T-cell (primary cell): ENCODE results near the gene GPR37. TPM values are rescaled to one million over a fixed set of nuclear protein-coding genes. Genes with fewer than 3 reads are reported as not detected.

ENCODE experiments used
- ATAC-seq, 4 experiments: fragments of 200-7000 bp in 3 of 4; fragments of 150-1000 bp in 1 of 4; cut with Tn5 transposase; replicated peaks in 1 of 4; 1 replicate in 3 of 4; 2 replicates in 1 of 4; pipeline ENCODE4 v1.10.0; 2021; ENCODE audit warnings: moderate library complexity in 3 of 4, mild to moderate bottlenecking in 2 of 4, moderate number of reproducible peaks in 1 of 4
- CTCF ChIA-PET, 2 donors: fragments of 300-600 bp; sonication (Branson Sonifier 250); formaldehyde crosslinking; loops; one replicate each; lab custom pipeline; 2022; ENCODE audit warnings: antibody characterized with exemption in 2 of 2; lab: Charles Lee
- POLR2A ChIA-PET, 2 donors: fragments of 300-600 bp; sonication (Branson Sonifier 250); formaldehyde crosslinking; loops; one replicate each; lab custom pipeline; 2022; ENCODE audit warnings: antibody characterized with exemption in 2 of 2; lab: Charles Lee
- DNase-seq, 35 experiments: peaks; one replicate each; pipeline versions ENCODE4 v3.0.0 to v3.0.0-alpha.2; 2013 to 2023
- H3K27ac ChIP-seq: one replicate; pipeline ENCODE4 v1.5.1; 2013; ENCODE audit warnings: low read length
- H3K27me3 ChIP-seq, 2 experiments: replicated peaks in 1 of 2; 1 replicate in 1 of 2; 2 replicates in 1 of 2; pipeline versions ENCODE4 v1.6.1 to v1.7.0; 2013; ENCODE audit warnings: low read length in 1 of 2, mixed read lengths in 1 of 2; ENCODE audit not compliant: control insufficient read depth in 2 of 2, insufficient read depth in 2 of 2; ENCODE audit errors: extremely low read depth in 1 of 2
- H3K36me3 ChIP-seq, 2 donors: 1 replicate in 1 of 2; 2 replicates in 1 of 2; pipeline versions ENCODE4 v1.6.1 to v1.7.0; 2013; ENCODE audit warnings: low read length in 1 of 2; ENCODE audit not compliant: control insufficient read depth in 2 of 2, insufficient read depth in 1 of 2; ENCODE audit errors: extremely low read depth in 1 of 2
- H3K4me1 ChIP-seq, 2 experiments: 1 replicate in 1 of 2; 2 replicates in 1 of 2; pipeline versions ENCODE4 v1.6.1 to v1.7.0; 2013; ENCODE audit warnings: low read length in 2 of 2, mixed read lengths in 1 of 2; ENCODE audit not compliant: insufficient read depth in 2 of 2, control insufficient read depth in 1 of 2; ENCODE audit errors: extremely low read depth in 1 of 2
- H3K4me3 ChIP-seq, 2 donors: 1 replicate in 1 of 2; 2 replicates in 1 of 2; pipeline versions ENCODE4 v1.5.1 to v1.7.0; 2013; ENCODE audit warnings: mild to moderate bottlenecking in 2 of 2, low read length in 1 of 2, moderate library complexity in 1 of 2; ENCODE audit not compliant: control insufficient read depth in 1 of 2; ENCODE audit errors: extremely low read depth in 1 of 2
- H3K9me3 ChIP-seq: 2 replicates; pipeline ENCODE4 v1.7.0; 2013
- H3K27ac Mint-ChIP-seq, 2 donors: one replicate each; pipeline ENCODE4 v1.8.0; 2020 to 2021; ENCODE audit warnings: mild to moderate bottlenecking in 2 of 2, mixed read lengths in 2 of 2
- H3K27me3 Mint-ChIP-seq, 2 donors: one replicate each; pipeline ENCODE4 v1.8.0; 2021 to 2022; ENCODE audit warnings: mixed read lengths in 2 of 2
- H3K36me3 Mint-ChIP-seq: one replicate; pipeline ENCODE4 v1.8.0; 2021; ENCODE audit warnings: mixed read lengths
- H3K4me1 Mint-ChIP-seq, 3 donors: one replicate each; pipeline ENCODE4 v1.8.0; 2020 to 2022; ENCODE audit warnings: mixed read lengths in 3 of 3, mild to moderate bottlenecking in 1 of 3
- H3K4me3 Mint-ChIP-seq, 3 donors: one replicate each; pipeline ENCODE4 v1.8.0; 2020 to 2022; ENCODE audit warnings: mild to moderate bottlenecking in 3 of 3, mixed read lengths in 3 of 3, moderate library complexity in 3 of 3
- H3K9me3 Mint-ChIP-seq, 3 donors: one replicate each; pipeline ENCODE4 v1.8.0; 2020 to 2022; ENCODE audit warnings: mixed read lengths in 3 of 3
- WGBS: methylation state at CpG from one replicate; pipeline ENCODE4 v1.1.5; 2013; ENCODE audit warnings: missing lambda C conversion rate; ENCODE audit not compliant: insufficient coverage; 5-methylcytosine and 5-hydroxymethylcytosine counted together
- total RNA-seq, 35 experiments: library from RNA in 6 of 35; stranded (reverse) in 6 of 35; fragments of 120-200 nt in 1 of 35; gene quantifications; one replicate each; pipeline versions ENCODE4 v1.2.1 to v1.2.4 and lab custom pipeline; 2013 to 2026

The GPR37 gene
- total RNA-seq, 5 donors from 2014 or later (not counting 1 experiment from before 2014, with no cell fraction given) = not detected

- Histone ChIP-seq H3K9me3 (no peaks in the 10 kb centered on the region), H3K27me3 (no peaks in the 10 kb centered on the region), H3K36me3 (no peaks in the 10 kb centered on the region), H3K27ac (no peak overlapping the region), H3K4me3 (no peak overlapping the region), H3K4me1 (no peaks in the 10 kb centered on the region)
- DNase-seq = no peak
- 67% methylated on average over 1 of the region's 5 CpGs for WGBS
- Mint-ChIP-seq H3K36me3 (no peaks in the 10 kb centered on the region), H3K4me1 (no peaks in the 10 kb centered on the region), H3K9me3 (no peaks in the 10 kb centered on the region), H3K27me3 (peaks cover 7 to 13% of the 10 kb centered on the region in 2 donors), H3K27ac (no peak overlapping the region), H3K4me3 (no peak overlapping the region)
- CTCF ChIA-PET = no interaction called here
- POLR2A ChIA-PET = no interaction called here
- no peak for ATAC-seq
These were observed 42.6 kb upstream of the GPR37 start for GRCh38 chr7:124808206-124808605.

- WGBS = no CpG with 5 or more reads among the region's 1 CpG
- no peaks in the 10 kb centered on the region for H3K36me3 ChIP-seq
- no peaks in the 10 kb centered on the region for H3K4me1 ChIP-seq
- no peak overlapping the region for H3K4me3 Mint-ChIP-seq
- POLR2A ChIA-PET = no interaction called here
- no peak overlapping the region for H3K27ac Mint-ChIP-seq
- H3K27ac ChIP-seq = no peak overlapping the region
- peaks cover 0 to 3% of the 10 kb centered on the region in 2 experiments for H3K27me3 ChIP-seq
- DNase-seq (no peak), ATAC-seq (no peak)
- CTCF ChIA-PET = interaction anchor here in 1 of 2 donors (0.5 kb wide), 1 partner anchor 120 kb away, joined by 3 read pairs; no protein-coding TSS in a partner anchor
- no peaks in the 10 kb centered on the region for H3K4me1 Mint-ChIP-seq
- H3K27me3 Mint-ChIP-seq = peaks cover 9 to 11% of the 10 kb centered on the region in 2 donors
- no peaks in the 10 kb centered on the region for H3K9me3 ChIP-seq
- peaks cover 0 to 3% (median 2%) of the 10 kb centered on the region in 3 donors for H3K9me3 Mint-ChIP-seq
- no peaks in the 10 kb centered on the region for H3K36me3 Mint-ChIP-seq
- H3K4me3 ChIP-seq = no peak overlapping the region
These were observed 35.8 kb upstream of the GPR37 start for GRCh38 chr7:124801330-124801895.

GRCh38 chr7:124800386-124800785, 34.8 kb upstream of the GPR37 start:
- peaks cover 0 to 3% of the 10 kb centered on the region in 2 experiments for H3K27me3 ChIP-seq
- H3K4me3 ChIP-seq = no peak overlapping the region
- no peaks in the 10 kb centered on the region for H3K36me3 ChIP-seq
- H3K27me3 Mint-ChIP-seq = peaks cover 9 to 10% of the 10 kb centered on the region in 2 donors
- no peaks in the 10 kb centered on the region for H3K36me3 Mint-ChIP-seq
- H3K9me3 ChIP-seq = no peaks in the 10 kb centered on the region
- no peaks in the 10 kb centered on the region for H3K4me1 ChIP-seq
- no peaks in the 10 kb centered on the region for H3K4me1 Mint-ChIP-seq
- CTCF ChIA-PET = no interaction called here
- POLR2A ChIA-PET = no interaction called here
- H3K9me3 Mint-ChIP-seq = peaks cover 0 to 13% (median 4%) of the 10 kb centered on the region in 3 donors
- DNase-seq (no peak), ATAC-seq (no peak)
- no peak overlapping the region for H3K4me3 Mint-ChIP-seq
- H3K27ac ChIP-seq = no peak overlapping the region
- 57% methylated on average over 1 of the region's 2 CpGs for WGBS
- no peak overlapping the region for H3K27ac Mint-ChIP-seq

GRCh38 chr7:124799448-124799847, 33.9 kb upstream of the GPR37 start:
- no peak for DNase-seq
- Histone ChIP-seq H3K27ac (no peak overlapping the region), H3K9me3 (no peaks in the 10 kb centered on the region), H3K4me3 (no peak overlapping the region), H3K27me3 (peaks cover 0 to 3% of the 10 kb centered on the region in 2 experiments), H3K36me3 (no peaks in the 10 kb centered on the region), H3K4me1 (no peaks in the 10 kb centered on the region)
- no peak for ATAC-seq
- no peaks in the 10 kb centered on the region for H3K4me1 Mint-ChIP-seq
- H3K27ac Mint-ChIP-seq = no peak overlapping the region
- WGBS = no CpG with 5 or more reads among the region's 6 CpGs
- H3K4me3 Mint-ChIP-seq = no peak overlapping the region
- H3K9me3 Mint-ChIP-seq = peaks cover 0 to 13% (median 4%) of the 10 kb centered on the region in 3 donors
- H3K27me3 Mint-ChIP-seq = peaks cover 8 to 9% of the 10 kb centered on the region in 2 donors
- ChIA-PET CTCF (no interaction called here), POLR2A (no interaction called here)
- no peaks in the 10 kb centered on the region for H3K36me3 Mint-ChIP-seq

GRCh38 chr7:124796771-124797170, 31.2 kb upstream of the GPR37 start:
- Histone ChIP-seq H3K27me3 (no peaks in the 10 kb centered on the region), H3K36me3 (no peaks in the 10 kb centered on the region), H3K9me3 (no peaks in the 10 kb centered on the region), H3K4me3 (no peak overlapping the region), H3K4me1 (no peaks in the 10 kb centered on the region), H3K27ac (no peak overlapping the region)
- ChIA-PET CTCF (no interaction called here), POLR2A (no interaction called here)
- DNase-seq (no peak), ATAC-seq (no peak)
- H3K27ac Mint-ChIP-seq = no peak overlapping the region
- H3K4me1 Mint-ChIP-seq = no peaks in the 10 kb centered on the region
- no peaks in the 10 kb centered on the region for H3K36me3 Mint-ChIP-seq
- H3K27me3 Mint-ChIP-seq = peaks cover 14 to 20% of the 10 kb centered on the region in 2 donors
- H3K4me3 Mint-ChIP-seq = no peak overlapping the region
- no CpG with 5 or more reads among the region's 2 CpGs for WGBS
- peaks cover 0 to 13% (median 4%) of the 10 kb centered on the region in 3 donors for H3K9me3 Mint-ChIP-seq

GRCh38 chr7:124792696-124793095, 27.1 kb upstream of the GPR37 start:
- no peak overlapping the region for H3K27ac ChIP-seq
- no peak overlapping the region for H3K4me3 ChIP-seq
- H3K4me1 ChIP-seq = no peaks in the 10 kb centered on the region
- no peak overlapping the region for H3K27ac Mint-ChIP-seq
- no peaks in the 10 kb centered on the region for H3K27me3 ChIP-seq
- no peaks in the 10 kb centered on the region for H3K36me3 Mint-ChIP-seq
- POLR2A ChIA-PET = no interaction called here
- no peak for ATAC-seq
- WGBS = 76% methylated on average over 3 of the region's 3 CpGs
- CTCF ChIA-PET = no interaction called here
- H3K36me3 ChIP-seq = no peaks in the 10 kb centered on the region
- H3K9me3 ChIP-seq = no peaks in the 10 kb centered on the region
- DNase-seq = no peak
- H3K4me1 Mint-ChIP-seq = no peaks in the 10 kb centered on the region
- H3K27me3 Mint-ChIP-seq = peaks cover 18 to 21% of the 10 kb centered on the region in 2 donors
- H3K9me3 Mint-ChIP-seq = peaks cover 0 to 13% (median 4%) of the 10 kb centered on the region in 3 donors
- no peak overlapping the region for H3K4me3 Mint-ChIP-seq
